Psoas muscle (tissue), 8 donors: ENCODE measurements around the gene OR2V2. TPM values are rescaled to one million over a fixed set of nuclear protein-coding genes. Genes with fewer than 3 reads are reported as not detected.

Experiments
- ATAC-seq, 4 donors: fragments of 200-7000 bp; cut with Tn5 transposase; one replicate each; pipeline ENCODE4 v1.9.1; 2020; ENCODE audit warnings: moderate library complexity in 3 of 4, mild to moderate bottlenecking in 2 of 4
- DNase-seq, 2 donors: peaks; one replicate each; pipeline ENCODE4 v3.0.0-alpha.2; 2020
- H3K27ac ChIP-seq: fragments of 200-600 bp; one replicate; pipeline ENCODE4 v1.8.0; 2022
- H3K27me3 ChIP-seq, 3 donors: fragments of 200-600 bp in 1 of 3; one replicate each; pipeline versions ENCODE4 v1.6.1 to v1.8.0; 2013 to 2022; ENCODE audit warnings: low read length in 2 of 3, mild to moderate bottlenecking in 2 of 3, moderate library complexity in 1 of 3; ENCODE audit not compliant: insufficient read depth in 3 of 3
- H3K36me3 ChIP-seq, 2 donors: fragments of 200-600 bp in 1 of 2; one replicate each; pipeline versions ENCODE4 v1.6.1 to v1.8.0; 2013 to 2022; ENCODE audit warnings: low read depth in 1 of 2, mild to moderate bottlenecking in 1 of 2, moderate library complexity in 1 of 2; ENCODE audit not compliant: insufficient read depth in 1 of 2
- H3K4me1 ChIP-seq: fragments of 200-600 bp; one replicate; pipeline ENCODE4 v1.8.0; 2022
- H3K4me3 ChIP-seq: fragments of 200-600 bp; one replicate; pipeline ENCODE4 v1.8.0; 2022; ENCODE audit warnings: mild to moderate bottlenecking
- H3K9me3 ChIP-seq: fragments of 200-600 bp; one replicate; pipeline ENCODE4 v1.8.0; 2022
- WGBS, 3 donors: extraction: QIAGEN DNeasy Blood & Tissue Kit; methylation state at CpG; one replicate each; pipeline versions ENCODE4 v1.1.6 to v1.1.7; 2013; 5-methylcytosine and 5-hydroxymethylcytosine counted together
- intact Hi-C, 2 donors: fragments of 100-400 bp; cut with DNase I; formaldehyde crosslinking; loops; one replicate each; pipeline versions ENCODE4 v1.11.0 to v1.14.2; 2022
- polyA plus RNA-seq, 3 donors: library from polyadenylated mRNA; stranded (reverse); fragments of 200-250 nt; gene quantifications; one replicate each; pipeline ENCODE4 v1.2.3, GENCODE V29; 2013
- total RNA-seq, 4 donors: library from RNA; stranded (reverse); fragmentation: NEBNext Ultra II Directional in 2 of 4; extraction: Animal tissue kit (Norgen Biotek cat#: 25700) in 2 of 4; gene quantifications; one replicate each; pipeline versions ENCODE4 v1.2.1 to v1.2.4, GENCODE V29; 2021 to 2023
- TF ChIP-seq, protein P1 (sequence below): fragments of 200-600 bp; IDR thresholded peaks from one replicate; pipeline ENCODE4 v1.8.0; 2022; ENCODE audit warnings: antibody characterized with exemption
- donor health status: healthy with polysubstance abuse.
- donor health status: DM: no; HTN: no; CAD: no; lungs with moderate emphysema.
- donor health status: Bipolar disorder and iron deficiency.
- donor health status: healthy.
- donor health status: DM: yes; HTN: yes; CAD: no.
- donor health status: DM: no; HTN: no; CAD: no.
- donor health status: DM: no; HTN: no; CAD: no.
- donor health status: DM: yes; HTN: yes; CAD: no.

The OR2V2 gene
- total and polyA plus RNA-seq, 7 donors, result not detected

GRCh38 chr5:181204826-181205760 lies 57.7 kb downstream of the OR2V2 start, which contains the start of gene TRIM7:
TSS of gene TRIM7 (minus strand) at chr5:181205196. CDS start at chr5:181205110, 86 bp downstream.
- Histone ChIP-seq H3K9me3 (no peaks in the 10 kb centered on the region), H3K4me3 (peak within 1 kb of the TSS; percentile 76), H3K27ac (peak within 1 kb of the TSS; percentile 93), H3K4me1 (peaks cover 21% of the 10 kb centered on the region), H3K36me3 (peaks cover 0 to 12% of the 10 kb centered on the region in 2 donors), H3K27me3 (no peaks in the 10 kb centered on the region)
- DNase-seq (peak; percentile 79 to 93), ATAC-seq (peak; percentile 69 to 78 (median 77))
- WGBS, 3 donors, result 1% methylated on average over 37 to 94 of the region's 94 CpGs
- intact Hi-C loops, result loop anchor here in 1 of 2 donors (1.0 kb wide), 1 partner anchor 41 kb away; no protein-coding TSS in a partner anchor
- TF ChIP-seq, protein P1, sequence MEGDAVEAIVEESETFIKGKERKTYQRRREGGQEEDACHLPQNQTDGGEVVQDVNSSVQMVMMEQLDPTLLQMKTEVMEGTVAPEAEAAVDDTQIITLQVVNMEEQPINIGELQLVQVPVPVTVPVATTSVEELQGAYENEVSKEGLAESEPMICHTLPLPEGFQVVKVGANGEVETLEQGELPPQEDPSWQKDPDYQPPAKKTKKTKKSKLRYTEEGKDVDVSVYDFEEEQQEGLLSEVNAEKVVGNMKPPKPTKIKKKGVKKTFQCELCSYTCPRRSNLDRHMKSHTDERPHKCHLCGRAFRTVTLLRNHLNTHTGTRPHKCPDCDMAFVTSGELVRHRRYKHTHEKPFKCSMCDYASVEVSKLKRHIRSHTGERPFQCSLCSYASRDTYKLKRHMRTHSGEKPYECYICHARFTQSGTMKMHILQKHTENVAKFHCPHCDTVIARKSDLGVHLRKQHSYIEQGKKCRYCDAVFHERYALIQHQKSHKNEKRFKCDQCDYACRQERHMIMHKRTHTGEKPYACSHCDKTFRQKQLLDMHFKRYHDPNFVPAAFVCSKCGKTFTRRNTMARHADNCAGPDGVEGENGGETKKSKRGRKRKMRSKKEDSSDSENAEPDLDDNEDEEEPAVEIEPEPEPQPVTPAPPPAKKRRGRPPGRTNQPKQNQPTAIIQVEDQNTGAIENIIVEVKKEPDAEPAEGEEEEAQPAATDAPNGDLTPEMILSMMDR, result no peak

DNA sequence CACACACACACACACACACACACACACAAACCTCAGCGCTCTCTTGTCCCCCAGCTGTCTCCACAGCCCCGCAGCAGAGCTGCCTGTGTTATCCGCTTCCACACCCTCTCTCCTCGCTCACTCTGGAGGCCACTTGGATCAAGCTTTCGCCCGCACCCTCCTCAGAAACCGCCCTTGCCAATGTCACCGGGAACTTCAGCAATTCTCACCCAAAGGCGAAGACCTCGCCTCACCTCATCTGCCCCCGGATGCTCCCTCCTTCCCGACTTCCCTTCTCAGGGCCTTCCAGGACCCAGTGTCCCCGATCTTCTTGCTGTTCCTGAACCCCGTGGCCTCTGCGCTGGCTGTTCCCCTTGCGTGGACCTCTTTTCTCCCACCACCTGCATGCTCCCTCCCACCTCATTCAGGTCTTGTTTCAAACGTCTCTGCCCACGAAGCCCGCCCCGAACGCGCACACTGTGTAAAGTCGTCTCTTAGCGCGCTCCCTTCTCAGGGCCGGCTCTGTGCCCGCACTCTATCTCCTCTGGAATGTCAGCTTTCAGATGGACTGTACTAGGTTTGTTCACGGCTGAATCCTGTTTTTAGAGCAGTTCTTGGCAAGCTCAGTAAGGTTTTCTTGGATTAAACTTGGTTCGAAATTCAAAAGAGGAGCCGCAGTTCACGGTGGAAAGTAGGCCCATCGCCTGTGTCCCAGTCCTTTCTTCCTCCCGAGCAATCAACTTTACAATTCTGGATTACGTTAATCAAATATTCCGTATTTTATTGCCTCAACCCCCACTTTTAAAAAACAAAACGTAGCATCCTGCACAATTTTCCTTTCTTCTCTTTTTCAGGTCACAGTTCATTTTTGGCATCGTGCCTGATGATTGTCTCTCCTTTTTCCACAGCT lies 58.6 kb downstream of the OR2V2 start:
- no peaks in the 10 kb centered on the region for H3K9me3 ChIP-seq
- TF ChIP-seq, protein P1, result no peak

DNA sequence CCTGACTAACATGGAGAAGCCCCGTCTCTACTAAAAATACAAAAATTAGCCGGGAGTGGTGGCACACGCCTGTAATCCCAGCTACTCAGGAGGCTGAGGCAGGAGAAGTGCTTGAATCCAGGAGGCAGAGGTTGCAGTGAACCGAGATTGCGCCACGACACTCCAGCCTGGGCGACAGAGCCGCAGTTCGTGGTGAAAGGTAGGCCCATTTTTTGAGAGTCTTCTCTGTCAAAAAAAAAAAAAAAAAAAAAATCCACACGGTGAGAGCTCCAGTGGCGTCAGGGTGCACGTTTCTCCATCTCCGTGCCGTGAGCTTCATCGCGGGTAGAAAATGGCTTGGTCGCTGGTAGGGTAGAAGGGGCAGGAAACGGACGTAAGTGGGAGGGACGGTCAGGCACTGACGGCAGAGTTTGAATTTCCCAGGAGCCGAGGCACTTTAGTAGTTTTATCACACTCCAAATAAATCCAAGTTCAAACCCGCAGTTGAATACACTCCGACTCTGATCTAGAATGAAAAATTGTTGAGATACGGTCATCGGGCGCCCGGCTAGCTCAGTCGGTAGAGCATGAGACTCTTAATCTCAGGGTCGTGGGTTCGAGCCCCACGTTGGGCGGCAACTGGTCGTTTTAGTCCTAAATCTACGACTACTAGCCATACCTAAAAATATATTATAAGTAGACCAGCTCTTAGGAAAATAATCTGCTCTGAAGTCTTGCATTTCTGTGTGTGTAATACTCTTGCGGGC lies 60.0 kb downstream of the OR2V2 start:
- TF ChIP-seq, protein P1, result no peak
- Histone ChIP-seq H3K36me3 (no peaks in the 10 kb centered on the region), H3K4me1 (peaks cover 34% of the 10 kb centered on the region), H3K27ac (peak overlapping the region; percentile 93), H3K9me3 (no peaks in the 10 kb centered on the region), H3K4me3 (peak overlapping the region; percentile 76), H3K27me3 (no peaks in the 10 kb centered on the region)
- peak; percentile 74 to 80 for DNase-seq
- intact Hi-C loops, result loop anchor here (1.0 to 2.0 kb wide), 2 partner anchors 12 to 15 kb away; partner anchors contain the start of gene TRIM41 (in 1 of the 2)
- 1 to 6% (median 3%) methylated on average over 36 of the region's 36 CpGs for WGBS, 3 donors
- ATAC-seq, result peak; percentile 16 to 53 (median 20)

More for the DNA sequence above, 58.6 kb downstream of the OR2V2 start:
- WGBS, 3 donors, result 9 to 13% (median 11%) methylated on average over 37 of the region's 37 CpGs
- peak overlapping the region; percentile 93 for H3K27ac ChIP-seq
- H3K4me1 ChIP-seq, result peaks cover 23% of the 10 kb centered on the region
- ATAC-seq, result peak; percentile 7 to 18 (median 10)
- no peaks in the 10 kb centered on the region for H3K27me3 ChIP-seq
- no peak for DNase-seq
- H3K4me3 ChIP-seq, result peak overlapping the region; percentile 76
- intact Hi-C loops, result loop anchor here (1.0 to 2.0 kb wide), 4 partner anchors 16 to 40 kb away; partner anchors contain the start of gene TRIM41 (in 1 of the 2)
- H3K36me3 ChIP-seq, result peaks cover 0 to 10% of the 10 kb centered on the region in 2 donors

DNA sequence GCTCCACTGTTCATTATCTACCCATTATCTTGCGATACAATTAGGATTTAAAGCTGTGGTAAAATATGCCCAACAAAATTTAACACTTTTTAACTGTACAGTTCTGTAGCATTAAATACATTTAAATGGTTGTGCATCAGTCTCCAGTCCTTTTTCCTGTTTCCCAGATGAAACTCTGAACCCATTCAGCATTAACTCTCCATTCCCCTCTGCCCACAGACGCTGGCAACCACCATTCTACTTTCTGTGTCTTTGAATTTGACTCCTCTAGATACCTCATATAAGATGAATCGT lies 60.5 kb downstream of the OR2V2 start:
- 49 to 65% (median 55%) methylated on average over 3 of the region's 3 CpGs for WGBS, 3 donors
- H3K36me3 ChIP-seq, result no peaks in the 10 kb centered on the region
- ATAC-seq (no peak), DNase-seq (no peak)
- H3K9me3 ChIP-seq, result no peaks in the 10 kb centered on the region
- intact Hi-C loops, result loop anchor here (1.0 to 2.0 kb wide), 2 partner anchors 11 to 15 kb away; partner anchors contain the start of gene TRIM41 (in 1 of the 2)
- H3K27ac ChIP-seq, result peak overlapping the region; percentile 93
- no peaks in the 10 kb centered on the region for H3K27me3 ChIP-seq
- H3K4me3 ChIP-seq, result peak overlapping the region; percentile 76
- TF ChIP-seq, protein P1, result no peak
- H3K4me1 ChIP-seq, result peaks cover 34% of the 10 kb centered on the region
